MCF 10A (cell line): ENCODE data around the gene ELMO1. TPM values are rescaled to one million over a fixed set of nuclear protein-coding genes. Genes with fewer than 3 reads are reported as not detected.

ENCODE experiments used
- BruUV-seq: library from RNA; stranded (reverse); fragments of 400-500 nt; replicated peaks from 2 replicates; lab custom pipeline; 2021; lab: Mats Ljungman, UMichigan
- CTCF ChIA-PET: fragments of 300-600 bp; sonication (Branson Sonifier 250); formaldehyde crosslinking; extraction: SDS; loops from one replicate; lab custom pipeline; 2021; ENCODE audit warnings: antibody characterized with exemption, inconsistent platforms; lab: Yijun Ruan, JAX
- POLR2A ChIA-PET: fragments of 300-600, 350-650 bp; sonication (Branson Sonifier 250); formaldehyde crosslinking; extraction: SDS; loops from one replicate; lab custom pipeline; 2020; ENCODE audit warnings: antibody characterized with exemption, inconsistent platforms; lab: Yijun Ruan, JAX
- DNase-seq: peaks from one replicate; pipeline ENCODE4 v3.0.0-alpha.2; 2018; ENCODE audit not compliant: unreplicated experiment
- H3K27ac Mint-ChIP-seq: one replicate; pipeline ENCODE4 v1.8.0; 2022; ENCODE audit warnings: mild to moderate bottlenecking, low read depth, mixed read lengths; ENCODE audit not compliant: unreplicated experiment
- H3K27me3 Mint-ChIP-seq: one replicate; pipeline ENCODE4 v1.8.0; 2022; ENCODE audit warnings: mixed read lengths; ENCODE audit not compliant: insufficient read depth, unreplicated experiment
- H3K36me3 Mint-ChIP-seq: one replicate; pipeline ENCODE4 v1.8.0; 2022; ENCODE audit warnings: mild to moderate bottlenecking, moderate library complexity, mixed read lengths; ENCODE audit not compliant: insufficient read depth, unreplicated experiment
- H3K4me1 Mint-ChIP-seq: one replicate; pipeline ENCODE4 v1.8.0; 2022; ENCODE audit warnings: mixed read lengths; ENCODE audit not compliant: insufficient read depth, unreplicated experiment
- H3K4me3 Mint-ChIP-seq: one replicate; pipeline ENCODE4 v1.8.0; 2022; ENCODE audit warnings: mild to moderate bottlenecking, moderate library complexity, mixed read lengths; ENCODE audit not compliant: unreplicated experiment
- H3K9me3 Mint-ChIP-seq: one replicate; pipeline ENCODE4 v1.8.0; 2022; ENCODE audit warnings: mixed read lengths; ENCODE audit not compliant: unreplicated experiment
- intact Hi-C: fragments of 100-400 bp; cut with micrococcal nuclease; formaldehyde crosslinking; loops from 2 replicates; pipeline ENCODE4 v1.14.1; 2022
- microRNA-seq: library from miRNA; unstranded; fragments of <30 nt; microRNA quantifications from one replicate; pipeline ENCODE4 v1.2.0, GENCODE V29; 2022
- total RNA-seq: library from RNA; stranded (reverse); gene quantifications from 2 replicates; pipeline ENCODE4 v1.2.3, GENCODE V29; 2022
- TF ChIP-seq, protein P1 (sequence below): fragments of 200-600 bp; IDR thresholded peaks from one replicate; pipeline ENCODE4 v1.8.0; 2022; ENCODE audit warnings: antibody characterized with exemption, mild to moderate bottlenecking; ENCODE audit not compliant: unreplicated experiment

ELMO1 gene
- total RNA-seq, 1 experiment from 2014 or later, result 0.30 TPM

DNA sequence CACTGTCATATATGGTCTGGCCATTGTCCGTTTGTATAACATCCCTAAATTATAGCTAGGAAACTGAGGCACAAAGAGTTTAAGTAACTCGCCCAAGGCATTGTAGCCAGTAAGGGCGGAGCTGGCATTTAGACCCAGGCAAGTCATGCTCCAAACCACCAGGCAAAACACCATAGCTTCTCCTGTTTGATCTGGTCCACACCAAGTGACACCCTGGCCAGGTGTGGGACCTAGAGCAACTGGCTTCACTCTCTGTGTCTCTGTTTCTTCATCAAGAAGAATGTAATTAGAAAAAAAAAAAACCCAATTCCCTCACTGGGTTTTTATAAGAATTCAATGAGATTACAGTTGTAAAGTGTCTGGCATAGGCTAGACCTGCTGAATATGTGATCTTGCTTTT lies 639.2 kb downstream of the ELMO1 start:
- Mint-ChIP-seq H3K27me3 (no peaks in the 10 kb centered on the region), H3K9me3 (no peaks in the 10 kb centered on the region), H3K4me3 (no peak overlapping the region), H3K27ac (no peak overlapping the region), H3K4me1 (no peaks in the 10 kb centered on the region), H3K36me3 (no peaks in the 10 kb centered on the region)
- DNase-seq, result no peak
- TF ChIP-seq, protein P1, sequence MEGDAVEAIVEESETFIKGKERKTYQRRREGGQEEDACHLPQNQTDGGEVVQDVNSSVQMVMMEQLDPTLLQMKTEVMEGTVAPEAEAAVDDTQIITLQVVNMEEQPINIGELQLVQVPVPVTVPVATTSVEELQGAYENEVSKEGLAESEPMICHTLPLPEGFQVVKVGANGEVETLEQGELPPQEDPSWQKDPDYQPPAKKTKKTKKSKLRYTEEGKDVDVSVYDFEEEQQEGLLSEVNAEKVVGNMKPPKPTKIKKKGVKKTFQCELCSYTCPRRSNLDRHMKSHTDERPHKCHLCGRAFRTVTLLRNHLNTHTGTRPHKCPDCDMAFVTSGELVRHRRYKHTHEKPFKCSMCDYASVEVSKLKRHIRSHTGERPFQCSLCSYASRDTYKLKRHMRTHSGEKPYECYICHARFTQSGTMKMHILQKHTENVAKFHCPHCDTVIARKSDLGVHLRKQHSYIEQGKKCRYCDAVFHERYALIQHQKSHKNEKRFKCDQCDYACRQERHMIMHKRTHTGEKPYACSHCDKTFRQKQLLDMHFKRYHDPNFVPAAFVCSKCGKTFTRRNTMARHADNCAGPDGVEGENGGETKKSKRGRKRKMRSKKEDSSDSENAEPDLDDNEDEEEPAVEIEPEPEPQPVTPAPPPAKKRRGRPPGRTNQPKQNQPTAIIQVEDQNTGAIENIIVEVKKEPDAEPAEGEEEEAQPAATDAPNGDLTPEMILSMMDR, result no peak
- POLR2A ChIA-PET, result no interaction called here
- intact Hi-C loops, result no loop called here
- BruUV-seq, result no TSS peak
- CTCF ChIA-PET, result interaction anchor here (0.6 to 0.7 kb wide), 2 partner anchors 18 to 813 kb away, joined by 3 read pairs; no protein-coding TSS in a partner anchor

DNA sequence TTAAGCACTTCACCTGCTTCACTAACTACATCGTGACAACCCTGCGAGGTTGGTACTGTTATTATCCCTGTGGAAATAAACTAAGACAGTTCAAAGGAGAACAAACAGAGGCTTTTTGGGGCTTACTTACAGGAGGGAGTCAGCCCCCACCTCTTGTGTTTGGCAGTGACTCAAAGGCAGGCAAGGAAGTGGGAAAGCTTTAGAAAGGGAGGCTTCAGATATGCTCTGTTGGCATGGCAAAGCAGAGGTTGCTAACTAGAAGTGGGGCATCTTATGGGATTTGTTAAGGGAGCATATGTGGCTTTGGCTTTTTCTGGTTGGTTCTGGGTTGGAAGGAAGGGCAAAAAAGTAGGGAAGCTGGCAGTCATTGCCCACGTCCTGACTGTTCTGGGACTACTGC lies 639.6 kb downstream of the ELMO1 start:
- DNase-seq, result no peak
- no peaks in the 10 kb centered on the region for H3K36me3 Mint-ChIP-seq
- BruUV-seq, result no TSS peak
- TF ChIP-seq, protein P1, result no peak
- H3K27me3 Mint-ChIP-seq, result no peaks in the 10 kb centered on the region
- H3K4me3 Mint-ChIP-seq, result no peak overlapping the region
- intact Hi-C loops, result no loop called here
- no peaks in the 10 kb centered on the region for H3K9me3 Mint-ChIP-seq
- ChIA-PET CTCF (interaction anchor here (0.6 to 1.0 kb wide), 3 partner anchors 12 to 813 kb away, joined by 3 read pairs; no protein-coding TSS in a partner anchor), POLR2A (interaction anchor here (0.7 kb wide), 1 partner anchor 31 kb away, joined by 4 read pairs; no protein-coding TSS in a partner anchor)
- H3K4me1 Mint-ChIP-seq, result no peaks in the 10 kb centered on the region
- H3K27ac Mint-ChIP-seq, result no peak overlapping the region

DNA sequence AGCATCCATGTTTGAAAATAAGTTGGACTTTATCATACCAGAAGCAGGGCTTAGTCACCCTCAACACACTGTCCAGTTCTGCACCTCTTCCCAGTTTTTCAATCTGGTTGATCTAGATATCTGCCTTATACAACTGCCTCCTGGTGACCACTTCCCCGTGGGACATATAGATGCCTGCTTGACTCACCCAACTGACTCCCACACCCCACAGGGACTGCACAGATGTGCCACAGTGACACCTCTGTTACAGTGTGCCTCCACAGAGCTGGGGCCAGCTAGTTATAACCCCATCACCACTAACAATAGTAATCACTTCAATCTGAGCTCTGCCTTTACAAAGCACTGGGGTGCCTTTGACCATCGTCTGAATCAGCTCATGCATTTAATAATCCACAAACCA lies 641.8 kb downstream of the ELMO1 start:
- CTCF ChIA-PET, result interaction anchor here (0.6 to 1.2 kb wide), 2 partner anchors 11 to 63 kb away, joined by 3 read pairs; no protein-coding TSS in a partner anchor
- H3K9me3 Mint-ChIP-seq, result no peaks in the 10 kb centered on the region
- H3K4me3 Mint-ChIP-seq, result no peak overlapping the region
- POLR2A ChIA-PET, result no interaction called here
- H3K36me3 Mint-ChIP-seq, result no peaks in the 10 kb centered on the region
- no peak for DNase-seq
- H3K27ac Mint-ChIP-seq, result no peak overlapping the region
- H3K4me1 Mint-ChIP-seq, result no peaks in the 10 kb centered on the region
- TF ChIP-seq, protein P1, result no peak
- intact Hi-C loops, result no loop called here
- no peaks in the 10 kb centered on the region for H3K27me3 Mint-ChIP-seq
- no TSS peak for BruUV-seq

Small RNA genes within 50 kb of the gene (microRNA-seq; reads per million reads assigned to microRNA genes)
- gene MIR1200, result not detected

Other genes with a start within 250 kb of the ELMO1 start
- gene GPR141, start 234.9 kb upstream of the ELMO1 start, total RNA-seq, result 2.4 and 2.8 TPM in 2 replicates